Measurements from ENCODE around the gene NDC80. TPM values are rescaled to one million over a fixed set of nuclear protein-coding genes. Genes with fewer than 3 reads are reported as not detected.

The NDC80 gene
- total and polyA plus RNA-seq, 8 donors, result 1.7 to 47.6 (median 22.3) TPM

GRCh38 chr18:2529154-2529553 is 42.2 kb upstream of the NDC80 start:
- Histone ChIP-seq H3K9me3 (no peaks in the 10 kb centered on the region), H3K4me3 (no peak overlapping the region), H3K27ac (no peak overlapping the region), H3K36me3 (no peaks in the 10 kb centered on the region), H3K4me1 (no peaks in the 10 kb centered on the region), H3K27me3 (no peaks in the 10 kb centered on the region)
- intact Hi-C loops (cut with DNase I), result no loop called here
- no peak for ATAC-seq
- TF ChIP-seq CTCF (IDR thresholded peaks at IDR 0.05), result no peak
- no peak for DNase-seq

GRCh38 chr18:2531751-2532150 is 39.6 kb upstream of the NDC80 start:
- H3K27ac ChIP-seq, result no peak overlapping the region
- H3K9me3 ChIP-seq, result no peaks in the 10 kb centered on the region
- no peak for TF ChIP-seq CTCF (IDR thresholded peaks at IDR 0.05)
- intact Hi-C loops (cut with DNase I), result no loop called here
- no peaks in the 10 kb centered on the region for H3K4me1 ChIP-seq
- H3K36me3 ChIP-seq, result peaks cover 0 to 10% of the 10 kb centered on the region in 2 donors
- DNase-seq (no peak), ATAC-seq (no peak)
- H3K27me3 ChIP-seq, result no peaks in the 10 kb centered on the region
- H3K4me3 ChIP-seq, result no peak overlapping the region

GRCh38 chr18:2532797-2533196 is 38.6 kb upstream of the NDC80 start:
- Histone ChIP-seq H3K4me1 (no peaks in the 10 kb centered on the region), H3K4me3 (no peak overlapping the region), H3K27ac (no peak overlapping the region), H3K27me3 (no peaks in the 10 kb centered on the region), H3K9me3 (no peaks in the 10 kb centered on the region), H3K36me3 (peaks cover 0 to 10% of the 10 kb centered on the region in 2 donors)
- no peak for TF ChIP-seq CTCF (IDR thresholded peaks at IDR 0.05)
- intact Hi-C loops (cut with DNase I), result no loop called here
- ATAC-seq (no peak), DNase-seq (no peak)

GRCh38 chr18:2534906-2535305 is 36.5 kb upstream of the NDC80 start:
- Histone ChIP-seq H3K27me3 (no peaks in the 10 kb centered on the region), H3K27ac (no peak overlapping the region), H3K36me3 (peaks cover 0 to 17% of the 10 kb centered on the region in 2 donors), H3K9me3 (no peaks in the 10 kb centered on the region), H3K4me1 (no peaks in the 10 kb centered on the region), H3K4me3 (no peak overlapping the region)
- intact Hi-C loops (cut with DNase I), result no loop called here
- ATAC-seq (no peak), DNase-seq (no peak)
- TF ChIP-seq CTCF (IDR thresholded peaks at IDR 0.05), result no peak

- TF ChIP-seq CTCF (IDR thresholded peaks at IDR 0.05), result no peak
Observed at GRCh38 chr18:2535419-2535910, 35.9 kb upstream of the NDC80 start.

More at GRCh38 chr18:2535419-2535910, 35.9 kb upstream of the NDC80 start:
- Histone ChIP-seq H3K27me3 (no peaks in the 10 kb centered on the region), H3K4me3 (no peak overlapping the region), H3K27ac (no peak overlapping the region), H3K36me3 (peaks cover 0 to 17% of the 10 kb centered on the region in 2 donors), H3K4me1 (no peaks in the 10 kb centered on the region), H3K9me3 (no peaks in the 10 kb centered on the region)
- intact Hi-C loops (cut with DNase I), result no loop called here
- ATAC-seq (no peak), DNase-seq (no peak)
